H1 (cell line): ENCODE data around the gene IRF3. TPM values are rescaled to one million over a fixed set of nuclear protein-coding genes. Genes with fewer than 3 reads are reported as not detected.
A peak's percentile ranks its signal among the peaks of the same experiment; 100 is the strongest.

Experiments used
- CTCF ChIA-PET: fragments of 300-600 bp; sonication (Branson Sonifier 250); formaldehyde crosslinking; loops from one replicate; lab custom pipeline; 2021; ENCODE audit not compliant: partially characterized antibody; lab: Charles Lee
- POLR2A ChIA-PET: fragments of 300-600 bp; sonication (Branson Sonifier 250); formaldehyde crosslinking; loops from one replicate; lab custom pipeline; 2021; ENCODE audit warnings: inconsistent platforms; ENCODE audit not compliant: partially characterized antibody; lab: Charles Lee
- DNase-seq, 2 experiments: peaks; one replicate each; pipeline versions ENCODE4 v3.0.0 to v3.0.0-alpha.2; 2010 to 2022; ENCODE audit warnings: low spot score in 2 of 2, low read depth in 1 of 2, mixed read lengths in 1 of 2
- FAIRE-seq: peaks from 2 replicates; lab custom pipeline; 2011; peaks lifted over from hg19 to GRCh38; lab: Jason Lieb, UNC
- H2AFZ ChIP-seq: 2 replicates; pipeline ENCODE4 v1.8.1; 2012; ENCODE audit warnings: low read length, inconsistent platforms
- H2AK5ac ChIP-seq: 2 replicates; pipeline ENCODE4 v1.6.1; 2013; ENCODE audit warnings: low read depth, low read length
- H2BK120ac ChIP-seq: replicated peaks from 2 replicates; pipeline ENCODE3; 2013; ENCODE audit warnings: low read depth, low read length, inconsistent platforms
- H2BK12ac ChIP-seq: 2 replicates; pipeline ENCODE4 v1.6.1; 2013; ENCODE audit warnings: low read depth, low read length
- H2BK15ac ChIP-seq: 2 replicates; pipeline ENCODE4 v1.6.1; 2013; ENCODE audit warnings: low read length
- H2BK20ac ChIP-seq: 2 replicates; pipeline ENCODE4 v1.6.1; 2013; ENCODE audit warnings: low read length
- H2BK5ac ChIP-seq: 2 replicates; pipeline ENCODE4 v1.6.1; 2013; ENCODE audit warnings: low read depth, low read length
- H3K14ac ChIP-seq: 2 replicates; pipeline ENCODE4 v1.6.1; 2013; ENCODE audit warnings: inconsistent platforms; ENCODE audit not compliant: insufficient read length
- H3K18ac ChIP-seq: 2 replicates; pipeline ENCODE4 v1.6.1; 2013; ENCODE audit warnings: low read length; ENCODE audit errors: extremely low read depth
- H3K23ac ChIP-seq: 2 replicates; pipeline ENCODE4 v1.6.1; 2013; ENCODE audit warnings: inconsistent platforms; ENCODE audit not compliant: insufficient read length
- H3K23me2 ChIP-seq: 2 replicates; pipeline ENCODE4 v1.6.1; 2013; ENCODE audit warnings: low read depth, low read length
- H3K27ac ChIP-seq: 2 replicates; pipeline ENCODE4 v1.6.1; 2011; ENCODE audit warnings: low read depth, low read length, inconsistent platforms
- H3K27me3 ChIP-seq, 4 experiments: replicated peaks in 1 of 4; 1 replicate in 1 of 4; 2 replicates in 3 of 4; pipeline versions ENCODE4 v1.6.1 to v1.8.1; 2011 to 2013; ENCODE audit warnings: low read length in 3 of 4, mild to moderate bottlenecking in 3 of 4, inconsistent platforms in 2 of 4, mixed read lengths in 2 of 4, moderate library complexity in 1 of 4; ENCODE audit not compliant: control insufficient read depth in 3 of 4, insufficient read depth in 3 of 4; ENCODE audit errors: extremely low read depth in 1 of 4
- H3K36me3 ChIP-seq, 4 experiments: 2 replicates each; pipeline versions ENCODE4 v1.6.1 to v1.8.1; 2011 to 2013; ENCODE audit warnings: mild to moderate bottlenecking in 4 of 4, low read length in 3 of 4, moderate library complexity in 2 of 4, control low read depth in 1 of 4, inconsistent platforms in 1 of 4; ENCODE audit not compliant: insufficient read depth in 4 of 4, control insufficient read depth in 2 of 4
- H3K4ac ChIP-seq: replicated peaks from 2 replicates; pipeline ENCODE3; 2013; ENCODE audit warnings: low read length, low read depth, mixed read lengths, inconsistent platforms; ENCODE audit not compliant: insufficient read length
- H3K4me1 ChIP-seq, 4 experiments: replicated peaks in 1 of 4; 1 replicate in 1 of 4; 2 replicates in 3 of 4; pipeline versions ENCODE4 v1.6.1 to v1.8.1; 2011 to 2013; ENCODE audit warnings: low read length in 3 of 4, inconsistent platforms in 2 of 4, mixed read lengths in 1 of 4; ENCODE audit not compliant: insufficient read depth in 4 of 4, control insufficient read depth in 3 of 4
- H3K4me2 ChIP-seq, 2 experiments: 2 replicates each; pipeline versions ENCODE4 v1.6.1 to v1.8.1; 2011 to 2013; ENCODE audit warnings: low read depth in 2 of 2, low read length in 2 of 2, control low read depth in 1 of 2, inconsistent platforms in 1 of 2, mild to moderate bottlenecking in 1 of 2; ENCODE audit not compliant: insufficient read depth in 1 of 2
- H3K4me3 ChIP-seq, 4 experiments: fragments of 200-600, 300-600 bp in 1 of 4; sonication (generic), shearing (Covaris generic), sonication (Bioruptor Twin) in 1 of 4; 2 replicates each; pipeline versions ENCODE4 v1.5.1 to v1.8.1; 2011 to 2016; ENCODE audit warnings: low read length in 4 of 4, low read depth in 3 of 4, control low read depth in 2 of 4, inconsistent platforms in 2 of 4, mild to moderate bottlenecking in 2 of 4, mixed read lengths in 1 of 4, moderate library complexity in 1 of 4; ENCODE audit not compliant: insufficient read depth in 2 of 4; ENCODE audit errors: extremely low read depth in 1 of 4
- H3K56ac ChIP-seq: replicated peaks from 2 replicates; pipeline ENCODE3; 2013; ENCODE audit warnings: low read depth, mild to moderate bottlenecking, mixed read lengths, low read length, inconsistent platforms; ENCODE audit not compliant: insufficient read length
- H3K79me1 ChIP-seq: 2 replicates; pipeline ENCODE4 v1.6.1; 2013; ENCODE audit warnings: low read depth, low read length, control low read depth
- H3K79me2 ChIP-seq, 2 experiments: 2 replicates each; pipeline versions ENCODE4 v1.6.1 to v1.8.1; 2012 to 2013; ENCODE audit warnings: low read length in 2 of 2, mild to moderate bottlenecking in 2 of 2, inconsistent platforms in 1 of 2; ENCODE audit not compliant: insufficient read depth in 2 of 2, control insufficient read depth in 1 of 2
- H3K9ac ChIP-seq, 4 experiments: replicated peaks in 1 of 4; 1 replicate in 1 of 4; 2 replicates in 3 of 4; pipeline versions ENCODE4 v1.6.1 to v1.8.1; 2011 to 2013; ENCODE audit warnings: low read depth in 3 of 4, low read length in 3 of 4, control low read depth in 2 of 4, mild to moderate bottlenecking in 2 of 4, moderate library complexity in 2 of 4, inconsistent platforms in 1 of 4; ENCODE audit errors: extremely low read depth in 1 of 4
- H3K9me3 ChIP-seq, 2 experiments: 2 replicates each; pipeline versions ENCODE4 v1.6.1 to v1.8.1; 2012 to 2013; ENCODE audit warnings: mild to moderate bottlenecking in 2 of 2, moderate library complexity in 2 of 2, control low read depth in 1 of 2, inconsistent platforms in 1 of 2, low read depth in 1 of 2, low read length in 1 of 2, mixed read lengths in 1 of 2; ENCODE audit not compliant: insufficient read depth in 2 of 2
- H4K20me1 ChIP-seq, 2 experiments: replicated peaks in 1 of 2; 2 replicates each; pipeline versions ENCODE3 to v1.8.1; 2011 to 2013; ENCODE audit warnings: inconsistent platforms in 2 of 2, low read length in 2 of 2, mild to moderate bottlenecking in 1 of 2; ENCODE audit not compliant: insufficient read depth in 2 of 2, control insufficient read depth in 1 of 2
- H4K5ac ChIP-seq: 2 replicates; pipeline ENCODE4 v1.6.1; 2013; ENCODE audit warnings: low read length, low read depth, mixed read lengths, inconsistent platforms; ENCODE audit not compliant: insufficient read length
- H4K8ac ChIP-seq: 2 replicates; pipeline ENCODE4 v1.8.0; 2013; ENCODE audit warnings: mild to moderate bottlenecking, moderate library complexity, low read length, inconsistent platforms; ENCODE audit not compliant: insufficient read depth; ENCODE audit errors: extremely low read depth
- H4K91ac ChIP-seq: replicated peaks from 2 replicates; pipeline ENCODE3; 2013; ENCODE audit warnings: low read length, mixed read lengths, inconsistent platforms; ENCODE audit not compliant: insufficient read length
- BACH1 ChIP-seq: IDR thresholded peaks from 2 replicates; pipeline ENCODE4 v1.6.1; 2012; ENCODE audit warnings: low read length, improper control_type of control experiment
- CBX5 ChIP-seq: fragments of 300-800, 300-1000 bp; sonication (generic); IDR thresholded peaks from 2 replicates; pipeline ENCODE4 v1.7.1; 2016; ENCODE audit warnings: antibody characterized with exemption, low read length, low read depth
- CEBPB ChIP-seq: IDR thresholded peaks from 2 replicates; pipeline ENCODE4 v1.6.1; 2012; ENCODE audit warnings: low read depth, low read length
- E2F6 ChIP-seq: IDR thresholded peaks from 2 replicates; pipeline ENCODE4 v1.6.1; 2012; ENCODE audit warnings: inconsistent platforms
- EP300 ChIP-seq, 2 experiments: IDR thresholded peaks; 1 replicate in 1 of 2; 2 replicates in 1 of 2; pipeline ENCODE4 v1.6.1; 2011 to 2012; ENCODE audit warnings: low read depth in 2 of 2, low read length in 2 of 2, mild to moderate bottlenecking in 2 of 2, borderline replicate concordance in 1 of 2, inconsistent platforms in 1 of 2, moderate library complexity in 1 of 2
- NRF1 ChIP-seq: IDR thresholded peaks from 2 replicates; pipeline ENCODE4 v1.6.1; 2011; ENCODE audit warnings: mild to moderate bottlenecking, low read depth, low read length, improper control_type of control experiment
- PHF8 ChIP-seq: fragments of 200-600 bp; sonication (generic); conservative IDR thresholded peaks from 2 replicates; pipeline ENCODE4 v1.7.1; 2012; ENCODE audit warnings: low read depth, mild to moderate bottlenecking, inconsistent platforms, low read length, moderate library complexity
- RNF2 ChIP-seq: fragments of 200-900, 300-1000 bp; sonication (generic); IDR thresholded peaks from 2 replicates; pipeline ENCODE4 v1.7.1; 2016; ENCODE audit warnings: borderline replicate concordance, low read depth, mild to moderate bottlenecking, antibody characterized with exemption, low read length; ENCODE audit not compliant: poor library complexity, severe bottlenecking; ENCODE audit errors: missing control alignments
- TEAD4 ChIP-seq: IDR thresholded peaks from 2 replicates; pipeline ENCODE4 v1.6.1; 2012; ENCODE audit warnings: low read depth, low read length, inconsistent platforms, mixed read lengths
- YY1 ChIP-seq: IDR thresholded peaks from 2 replicates; pipeline ENCODE4 v1.6.1; 2011; ENCODE audit warnings: low read depth, mild to moderate bottlenecking, low read length
- ZNF274 ChIP-seq: IDR thresholded peaks from 2 replicates; pipeline ENCODE4 v1.7.0; 2012; ENCODE audit warnings: low read length, borderline replicate concordance; ENCODE audit errors: extremely low read depth
- WGBS, 2 experiments: shearing (Covaris generic) in 1 of 2; methylation state at CpG; one replicate each; pipeline versions ENCODE4 v1.1.6 to v1.1.7; 2013 to 2015; ENCODE audit warnings: low lambda C conversion rate in 2 of 2, mixed read lengths in 2 of 2, inconsistent platforms in 1 of 2, low coverage in 1 of 2, missing lambda C conversion rate in 1 of 2; ENCODE audit not compliant: insufficient replicate concordance in 2 of 2, insufficient coverage in 1 of 2, insufficient read length in 1 of 2; ENCODE audit errors: extremely low coverage in 1 of 2, missing lambda C conversion rate in 1 of 2; 5-methylcytosine and 5-hydroxymethylcytosine counted together
- polyA plus RNA-seq, 7 experiments: library from polyadenylated mRNA; depleted of rRNA in 3 of 7; stranded (reverse) in 5 of 7; unstranded in 2 of 7; fragments of >200 nt in 5 of 7; fragments of 200-250 nt in 2 of 7; gene quantifications; 1 replicate in 5 of 7; 2 replicates in 1 of 7; 4 replicates in 1 of 7; pipeline versions ENCODE4 v1.2.1 to v1.2.3, GENCODE V29; 2011 to 2013; ENCODE audit warnings: missing spikeins in 2 of 7, mixed read lengths in 2 of 7
- total RNA-seq: library from RNA; stranded (reverse); fragmentation: NEBNext Ultra II Directional; extraction: Animal tissue kit (Norgen Biotek cat#: 25700); gene quantifications from 2 replicates; pipeline ENCODE4 v1.2.1, GENCODE V29; 2021

The IRF3 gene
- total and polyA plus RNA-seq, 2 of the 8 experiments (the other 6 are each of a cell fraction or from before 2014, with no cell fraction given) = 103 to 114 TPM

GRCh38 chr19:49677231-49677900 lies 11.7 kb upstream of the IRF3 start, which contains the start of gene PRMT1:
Gene PRMT1, plus strand, starts transcription at chr19:49677271. Its CDS starts 10 bp downstream, at chr19:49677281.
- FAIRE-seq = no peak
- H3K4me2 ChIP-seq = peak within 1 kb of the TSS; percentile 71 to 76
- H3K23ac ChIP-seq = no peak within 1 kb of the TSS
- H3K23me2 ChIP-seq = peaks cover 4% of the 10 kb centered on the region
- H2AK5ac ChIP-seq = peak within 1 kb of the TSS; percentile 83
- peak within 1 kb of the TSS; percentile 100 for H3K27ac ChIP-seq
- peak within 1 kb of the TSS; percentile 100 for H4K8ac ChIP-seq
- peak within 1 kb of the TSS; percentile 81; the same call in 1 of the 2 replicates for H2BK15ac ChIP-seq
- H2BK5ac ChIP-seq = peak within 1 kb of the TSS; percentile 99
- peak within 1 kb of the TSS; percentile 99; the same call in 1 of the 2 replicates for H2BK12ac ChIP-seq
- no peaks in the 10 kb centered on the region for H3K27me3 ChIP-seq
- H3K56ac ChIP-seq = peak within 1 kb of the TSS; percentile 100
- H3K4me3 ChIP-seq = peak within 1 kb of the TSS; percentile 82 to 99 (median 86)
- WGBS, 2 experiments = 1% methylated on average over 37 of the region's 57 CpGs; no CpG with 5 or more reads in 1 of the 2 experiments
- POLR2A ChIA-PET = interaction anchor here (0.8 to 14.5 kb wide), 33 partner anchors 12 to 1058 kb away, joined by 3 to 275 read pairs (median 5); partner anchors contain the start of genes ADM5, AKT1S1, ATF5 and BCL2L12
- H2BK20ac ChIP-seq = no peak within 1 kb of the TSS; the same call in 1 of the 2 replicates
- peak within 1 kb of the TSS; percentile 99 for H3K4ac ChIP-seq
- H2BK120ac ChIP-seq = peak within 1 kb of the TSS; percentile 99
- CTCF ChIA-PET = interaction anchor here (0.6 to 2.6 kb wide), 7 partner anchors 9 to 115 kb away, joined by 3 to 11 read pairs (median 6); no protein-coding TSS in a partner anchor
- H4K91ac ChIP-seq = peak within 1 kb of the TSS; percentile 99
- H4K5ac ChIP-seq = peak within 1 kb of the TSS; percentile 99
- H3K4me1 ChIP-seq = peaks cover 2 to 17% (median 10%) of the 10 kb centered on the region in 4 experiments
- peak in 1 of 2 experiments; percentile 77 for DNase-seq
- H3K9me3 ChIP-seq = no peaks in the 10 kb centered on the region
- H3K79me2 ChIP-seq = peaks cover 17 to 48% of the 10 kb centered on the region in 2 experiments
- H3K9ac ChIP-seq = peak within 1 kb of the TSS; percentile 94 to 100 (median 100)
- no peak within 1 kb of the TSS for H3K14ac ChIP-seq
- H4K20me1 ChIP-seq = peaks cover 17 to 29% of the 10 kb centered on the region in 2 experiments
- peaks cover 8 to 17% (median 12%) of the 10 kb centered on the region in 4 experiments for H3K36me3 ChIP-seq
- peak within 1 kb of the TSS; percentile 95 for H2AFZ ChIP-seq
- peak within 1 kb of the TSS; percentile 98 for H3K18ac ChIP-seq
- H3K79me1 ChIP-seq = peaks cover 6% of the 10 kb centered on the region
- no peak for TF ChIP-seq BACH1
- TF ChIP-seq CEBPB = no peak
- no peak for TF ChIP-seq E2F6
- peak; percentile 93 for TF ChIP-seq YY1
- TF ChIP-seq ZNF274 = no peak
- TF ChIP-seq TEAD4 = no peak
- TF ChIP-seq EP300 (IDR thresholded peaks at IDR 0.05; ENCODE audit: borderline replicate concordance in 1 of 2, low read depth in 2 of 2, low read length in 2 of 2) = no peak
- peak; percentile 99 for TF ChIP-seq PHF8
- no peak for TF ChIP-seq RNF2
- TF ChIP-seq NRF1 = no peak
- no peak for TF ChIP-seq CBX5
